ENCODE data around the gene DLGAP4.

DLGAP4 gene

GRCh38 chr20:36306553-36307411 lies 643 bp downstream of the DLGAP4 start:
- Histone ChIP-seq H3K27ac (no peak overlapping the region), H3K4me3 (IDR thresholded peaks at IDR 0.05; ENCODE audit: insufficient read depth, low read depth, low read length) (no peak overlapping the region), H3K79me2 (ENCODE audit: insufficient read depth, low read depth) (no peaks in the 10 kb centered on the region), H3K4me2 (no peak overlapping the region), H3K4me1 (ENCODE audit: low read depth, poor library complexity, severe bottlenecking) (no peaks in the 10 kb centered on the region), H2AFZ (ENCODE audit: low read depth) (no peak overlapping the region), H3K9ac (no peak overlapping the region), H3K27me3 (ENCODE audit: insufficient read depth, low read depth) (peaks cover 63% of the 10 kb centered on the region), H4K20me1 (ENCODE audit: insufficient read depth) (no peaks in the 10 kb centered on the region), H3K36me3 (ENCODE audit: insufficient read depth) (no peaks in the 10 kb centered on the region)
- TF ChIP-seq CTCF (conservative IDR thresholded peaks at IDR 0.05; ENCODE audit: low read depth, low read length) = no peak

GRCh38 chr20:36307412-36308325 lies 1.5 kb downstream of the DLGAP4 start:
- Histone ChIP-seq H3K9ac (no peak overlapping the region), H3K4me3 (IDR thresholded peaks at IDR 0.05; ENCODE audit: insufficient read depth, low read depth, low read length) (no peak overlapping the region), H2AFZ (ENCODE audit: low read depth) (no peak overlapping the region), H3K27me3 (ENCODE audit: insufficient read depth, low read depth) (peaks cover 71% of the 10 kb centered on the region), H3K36me3 (ENCODE audit: insufficient read depth) (no peaks in the 10 kb centered on the region), H3K4me1 (ENCODE audit: low read depth, poor library complexity, severe bottlenecking) (no peaks in the 10 kb centered on the region), H3K79me2 (ENCODE audit: insufficient read depth, low read depth) (no peaks in the 10 kb centered on the region), H3K4me2 (no peak overlapping the region), H3K27ac (no peak overlapping the region), H4K20me1 (ENCODE audit: insufficient read depth) (no peaks in the 10 kb centered on the region)
- no peak for TF ChIP-seq CTCF (conservative IDR thresholded peaks at IDR 0.05; ENCODE audit: low read depth, low read length)

- H3K4me2 ChIP-seq = no peak overlapping the region
- no peak overlapping the region for H3K27ac ChIP-seq
- no peaks in the 10 kb centered on the region for H3K79me2 ChIP-seq (ENCODE audit: insufficient read depth, low read depth)
- H4K20me1 ChIP-seq (ENCODE audit: insufficient read depth) = no peaks in the 10 kb centered on the region
- no peak overlapping the region for H2AFZ ChIP-seq (ENCODE audit: low read depth)
- no peaks in the 10 kb centered on the region for H3K36me3 ChIP-seq (ENCODE audit: insufficient read depth)
- no peak overlapping the region for H3K4me3 ChIP-seq (IDR thresholded peaks at IDR 0.05; ENCODE audit: insufficient read depth, low read depth, low read length)
- no peak overlapping the region for H3K9ac ChIP-seq
- TF ChIP-seq CTCF (conservative IDR thresholded peaks at IDR 0.05; ENCODE audit: low read depth, low read length) = no peak
- H3K4me1 ChIP-seq (ENCODE audit: low read depth, poor library complexity, severe bottlenecking) = no peaks in the 10 kb centered on the region
- peaks cover 78% of the 10 kb centered on the region for H3K27me3 ChIP-seq (ENCODE audit: insufficient read depth, low read depth)
Measured at GRCh38 chr20:36308353-36308752, 2.2 kb downstream of the DLGAP4 start.

- H3K4me1 ChIP-seq (ENCODE audit: low read depth, poor library complexity, severe bottlenecking) = no peaks in the 10 kb centered on the region
- H3K9ac ChIP-seq = no peak overlapping the region
- H2AFZ ChIP-seq (ENCODE audit: low read depth) = no peak overlapping the region
- no peak for TF ChIP-seq CTCF (conservative IDR thresholded peaks at IDR 0.05; ENCODE audit: low read depth, low read length)
- peaks cover 79% of the 10 kb centered on the region for H3K27me3 ChIP-seq (ENCODE audit: insufficient read depth, low read depth)
- H3K27ac ChIP-seq = no peak overlapping the region
- no peaks in the 10 kb centered on the region for H4K20me1 ChIP-seq (ENCODE audit: insufficient read depth)
- no peak overlapping the region for H3K4me3 ChIP-seq (IDR thresholded peaks at IDR 0.05; ENCODE audit: insufficient read depth, low read depth, low read length)
- no peak overlapping the region for H3K4me2 ChIP-seq
- no peaks in the 10 kb centered on the region for H3K79me2 ChIP-seq (ENCODE audit: insufficient read depth, low read depth)
- H3K36me3 ChIP-seq (ENCODE audit: insufficient read depth) = no peaks in the 10 kb centered on the region
Measured at GRCh38 chr20:36308986-36309385, 2.8 kb downstream of the DLGAP4 start.
